Heart right ventricle (tissue), 16 donors: ENCODE measurements around the gene TIMM17A. TPM values are rescaled to one million over a fixed set of nuclear protein-coding genes. Genes with fewer than 3 reads are reported as not detected.
A peak's percentile ranks its signal among the peaks of the same experiment; 100 is the strongest.

ENCODE experiments used
- ATAC-seq, 8 donors: fragments of 200-7000 bp; cut with Tn5 transposase; one replicate each; pipeline ENCODE4 v1.9.1; 2020; ENCODE audit warnings: mild to moderate bottlenecking in 8 of 8, moderate library complexity in 8 of 8, moderate number of reproducible peaks in 1 of 8
- DNase-seq, 2 donors: peaks; one replicate each; pipeline ENCODE4 v3.0.0-alpha.2; 2020
- H3K27ac ChIP-seq, 10 donors: fragments of 200-600 bp; sonication (generic) in 2 of 10; one replicate each; pipeline versions ENCODE4 v1.5.0 to v1.8.0; 2020 to 2022; ENCODE audit warnings: mild to moderate bottlenecking in 3 of 10
- H3K27me3 ChIP-seq, 7 donors: fragments of 200-600 bp; one replicate each; pipeline ENCODE4 v1.8.0; 2021 to 2022; ENCODE audit warnings: mild to moderate bottlenecking in 2 of 7
- H3K36me3 ChIP-seq, 9 donors: fragments of 200-600 bp; sonication (generic) in 1 of 9; one replicate each; pipeline versions ENCODE4 v1.5.0 to v1.8.0; 2020 to 2022; ENCODE audit warnings: mild to moderate bottlenecking in 2 of 9
- H3K4me1 ChIP-seq, 9 donors: fragments of 200-600 bp; sonication (generic) in 1 of 9; one replicate each; pipeline versions ENCODE4 v1.5.0 to v1.8.0; 2020 to 2022; ENCODE audit warnings: mild to moderate bottlenecking in 4 of 9
- H3K4me3 ChIP-seq, 10 donors: fragments of 200-600 bp; sonication (generic) in 2 of 10; one replicate each; pipeline versions ENCODE4 v1.5.0 to v1.8.0; 2020 to 2022; ENCODE audit warnings: mild to moderate bottlenecking in 7 of 10, moderate library complexity in 2 of 10
- H3K9me3 ChIP-seq, 11 donors: fragments of 200-600 bp in 10 of 11; sonication (generic) in 2 of 11; one replicate each; pipeline versions ENCODE4 v1.5.0 to v1.8.0; 2013 to 2022; ENCODE audit warnings: mild to moderate bottlenecking in 2 of 11, control low read depth in 1 of 11, moderate library complexity in 1 of 11
- CTCF ChIP-seq, 9 donors: fragments of 200-600 bp; sonication (generic) in 2 of 9; IDR thresholded peaks; one replicate each; pipeline versions ENCODE4 v1.5.0 to v1.8.0; 2021 to 2022; ENCODE audit warnings: antibody characterized with exemption in 9 of 9, mild to moderate bottlenecking in 5 of 9, moderate library complexity in 1 of 9
- WGBS, 2 donors: extraction: QIAGEN DNeasy Blood & Tissue Kit; methylation state at CpG; one replicate each; pipeline ENCODE4 v1.1.7; 2013; ENCODE audit warnings: inconsistent platforms in 1 of 2; 5-methylcytosine and 5-hydroxymethylcytosine counted together
- intact Hi-C, 10 donors: fragments of 100-400 bp; cut with DNase I; formaldehyde crosslinking; loops; one replicate each; pipeline versions ENCODE4 v1.11.1 to v1.14.2; 2022
- polyA plus RNA-seq, 2 donors: library from polyadenylated mRNA; stranded (reverse); fragments of 200-250 nt; gene quantifications; one replicate each; pipeline ENCODE4 v1.2.3, GENCODE V29; 2013
- total RNA-seq, 10 donors: library from RNA; stranded (reverse); fragmentation: NEBNext Ultra II Directional in 3 of 10; extraction: Animal tissue kit (Norgen Biotek cat#: 25700) in 3 of 10; gene quantifications; one replicate each; pipeline versions ENCODE4 v1.2.1 to v1.2.4, GENCODE V29; 2021 to 2023
- donor health status: Arrhythmogenic right ventricular cardiomyopathy.
- donor health status: ischemic (EF 13 %, LVEDD 7.1; RV severe dilation, severe dysfunction).
- donor health status: healthy with polysubstance abuse.
- donor health status: DM: no; HTN: yes; CAD: no.
- donor health status: DM: no; HTN: no; CAD: no.
- donor health status: ischemic (EF 25% LVEDD 6.9; RV normal size, moderate dysfunction).
- donor health status: ischemic (EF 25% LVEDD 5.7; RV mildly dilated, moderate dysfunction).
- donor health status: healthy.
- donor health status: DM: yes; HTN: yes; CAD: no.
- donor health status: Ischemic cardiomyopathy.
- donor health status: ischemic (EF 35%, LVEDD 5.7; RV mildly dilated, moderate dysfunction).
- donor health status: nonischemic (EF 11% LVEDD 7.7; RV severe dilation, severe dysfunction).
- donor health status: DM: yes; HTN: yes; CAD: no.
- donor health status: PGD.
- donor health status: ischemic (EF 29% LVEDD 5.4; RV normal size, mild dysfunction).
- donor health status: nonischemic (EF 23%, LVEDD 6.1; RV moderate dilation, normal function).

TIMM17A gene
- total and polyA plus RNA-seq, 12 donors, result 49.7 to 113 (median 88.9) TPM

- intact Hi-C loops, result no loop called here
- Histone ChIP-seq H3K4me3 (no peak overlapping the region), H3K27me3 (no peaks in the 10 kb centered on the region), H3K4me1 (peaks cover 0 to 12% (median 0%) of the 10 kb centered on the region in 9 donors), H3K27ac (peak overlapping the region in 1 of 10 donors; percentile 4), H3K36me3 (no peaks in the 10 kb centered on the region), H3K9me3 (peaks cover 0 to 10% (median 0%) of the 10 kb centered on the region in 11 donors)
- no peak for DNase-seq
- TF ChIP-seq CTCF (IDR thresholded peaks at IDR 0.05), result no peak
- WGBS, 2 donors, result 61 to 74% methylated on average over 5 of the region's 5 CpGs
- peak in 2 of 8 donors; percentile 30 to 42 for ATAC-seq
Measured at GRCh38 chr1:201925981-201926645, 29.2 kb upstream of the TIMM17A start.

GRCh38 chr1:201928266-201928665 lies 27.0 kb upstream of the TIMM17A start:
- Histone ChIP-seq H3K4me1 (peaks cover 0 to 12% (median 0%) of the 10 kb centered on the region in 9 donors), H3K27ac (no peak overlapping the region), H3K36me3 (no peaks in the 10 kb centered on the region), H3K27me3 (no peaks in the 10 kb centered on the region), H3K9me3 (no peaks in the 10 kb centered on the region), H3K4me3 (no peak overlapping the region)
- TF ChIP-seq CTCF (IDR thresholded peaks at IDR 0.05), result no peak
- intact Hi-C loops, result no loop called here
- ATAC-seq (no peak), DNase-seq (no peak)
- WGBS, 2 donors, result 87 to 88% methylated on average over 3 of the region's 3 CpGs

GRCh38 chr1:201930137-201930536 lies 25.2 kb upstream of the TIMM17A start:
- WGBS, 2 donors, result 68 to 79% methylated on average over 4 of the region's 4 CpGs
- TF ChIP-seq CTCF (IDR thresholded peaks at IDR 0.05), result no peak
- no peak for DNase-seq
- Histone ChIP-seq H3K36me3 (no peaks in the 10 kb centered on the region), H3K4me3 (no peak overlapping the region), H3K4me1 (peaks cover 0 to 11% (median 0%) of the 10 kb centered on the region in 9 donors), H3K27me3 (no peaks in the 10 kb centered on the region), H3K9me3 (no peaks in the 10 kb centered on the region), H3K27ac (no peak overlapping the region)
- ATAC-seq, result no peak
- intact Hi-C loops, result no loop called here

GRCh38 chr1:201930803-201931202 lies 24.5 kb upstream of the TIMM17A start:
- TF ChIP-seq CTCF (IDR thresholded peaks at IDR 0.05), result no peak
- intact Hi-C loops, result no loop called here
- Histone ChIP-seq H3K9me3 (no peaks in the 10 kb centered on the region), H3K4me1 (peaks cover 0 to 5% (median 0%) of the 10 kb centered on the region in 9 donors), H3K4me3 (no peak overlapping the region), H3K27me3 (no peaks in the 10 kb centered on the region), H3K36me3 (no peaks in the 10 kb centered on the region), H3K27ac (no peak overlapping the region)
- 80 to 83% methylated on average over 5 of the region's 5 CpGs for WGBS, 2 donors
- DNase-seq (no peak), ATAC-seq (no peak)
